Left hindlimb (tissue), 1 donor: ENCODE data around the gene PRRC2B.
"Not testable (repeated sequence)": the region's sequence is repeated elsewhere in the genome, so short reads cannot be mapped to it uniquely, and the experiment has no call there.

Source experiments
- DNase-seq: peaks from one replicate; pipeline ENCODE4 v3.0.0-alpha.2; 2018

The PRRC2B gene

GRCh38 chr9:131491001-131491710 is 97.3 kb downstream of the PRRC2B start:
- no peak for DNase-seq

GRCh38 chr9:131492070-131492469 is 98.2 kb downstream of the PRRC2B start:
- DNase-seq = no peak

GRCh38 chr9:131494296-131494870 is 100.5 kb downstream of the PRRC2B start:
- DNase-seq = no peak

GRCh38 chr9:131495785-131496184 is 101.9 kb downstream of the PRRC2B start:
- no peak for DNase-seq

- DNase-seq = no peak
Observed at GRCh38 chr9:131496844-131497405, 103.0 kb downstream of the PRRC2B start.

- DNase-seq = no peak
Observed at GRCh38 chr9:131499254-131499767, 105.4 kb downstream of the PRRC2B start.

GRCh38 chr9:131500377-131500776 is 106.5 kb downstream of the PRRC2B start:
- no peak for DNase-seq

GRCh38 chr9:131500939-131501541 is 107.2 kb downstream of the PRRC2B start:
- DNase-seq = no peak

- peak; percentile 89 for DNase-seq
Observed at GRCh38 chr9:131502781-131503625, 109.1 kb downstream of the PRRC2B start, which contains the start of gene POMT1. Gene POMT1 (plus strand): TSS chr9:131502918. CDS start chr9:131504219, 1,301 bp downstream.

GRCh38 chr9:131503626-131504465 is 110.0 kb downstream of the PRRC2B start:
- no peak for DNase-seq

- DNase-seq = no peak
Observed at GRCh38 chr9:131505012-131505411, 111.1 kb downstream of the PRRC2B start.

GRCh38 chr9:131511416-131511815 is 117.5 kb downstream of the PRRC2B start:
- no peak for DNase-seq

- DNase-seq = no peak
Observed at GRCh38 chr9:131511880-131512279, 118.0 kb downstream of the PRRC2B start.

- DNase-seq = no peak
Observed at GRCh38 chr9:131513177-131513576, 119.3 kb downstream of the PRRC2B start.

GRCh38 chr9:131515559-131516031 is 121.7 kb downstream of the PRRC2B start:
- DNase-seq = not testable (repeated sequence)

GRCh38 chr9:131516100-131516499 is 122.2 kb downstream of the PRRC2B start:
- DNase-seq = no peak

- DNase-seq = no peak
Observed at GRCh38 chr9:131516930-131517329, 123.0 kb downstream of the PRRC2B start.

- no peak for DNase-seq
Observed at GRCh38 chr9:131517761-131518190, 123.9 kb downstream of the PRRC2B start.

- no peak for DNase-seq
Observed at GRCh38 chr9:131518553-131518952, 124.7 kb downstream of the PRRC2B start.

- no peak for DNase-seq
Observed at GRCh38 chr9:131520503-131520902, 126.6 kb downstream of the PRRC2B start.

GRCh38 chr9:131521203-131521602 is 127.3 kb downstream of the PRRC2B start:
- no peak for DNase-seq
